ENCODE results near the gene LAMTOR3. TPM values are rescaled to one million over a fixed set of nuclear protein-coding genes. Genes with fewer than 3 reads are reported as not detected.

LAMTOR3 gene
- total and polyA plus RNA-seq, 2 experiments from 2014 or later: 40.8 to 64.5 TPM

GRCh38 chr4:99915449-99915848 lies 21.2 kb upstream of the LAMTOR3 start:
- H3K27ac ChIP-seq (ENCODE audit: low read depth): no peak overlapping the region
- no peaks in the 10 kb centered on the region for H3K4me1 Mint-ChIP-seq
- no peak overlapping the region for H2AFZ ChIP-seq
- no peak for TF ChIP-seq EZH2 (IDR thresholded peaks at IDR 0.05; ENCODE audit: low read depth, unreplicated experiment)
- TF ChIP-seq STAT1 (IDR thresholded peaks at IDR 0.05; ENCODE audit: unreplicated experiment): no peak
- no peak for TF ChIP-seq ZNF331 (CRISPR knock-in tag; IDR thresholded peaks at IDR 0.05; ENCODE audit: low read depth)
- TF ChIP-seq, protein P1, sequence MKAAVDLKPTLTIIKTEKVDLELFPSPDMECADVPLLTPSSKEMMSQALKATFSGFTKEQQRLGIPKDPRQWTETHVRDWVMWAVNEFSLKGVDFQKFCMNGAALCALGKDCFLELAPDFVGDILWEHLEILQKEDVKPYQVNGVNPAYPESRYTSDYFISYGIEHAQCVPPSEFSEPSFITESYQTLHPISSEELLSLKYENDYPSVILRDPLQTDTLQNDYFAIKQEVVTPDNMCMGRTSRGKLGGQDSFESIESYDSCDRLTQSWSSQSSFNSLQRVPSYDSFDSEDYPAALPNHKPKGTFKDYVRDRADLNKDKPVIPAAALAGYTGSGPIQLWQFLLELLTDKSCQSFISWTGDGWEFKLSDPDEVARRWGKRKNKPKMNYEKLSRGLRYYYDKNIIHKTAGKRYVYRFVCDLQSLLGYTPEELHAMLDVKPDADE (IDR thresholded peaks at IDR 0.05): no peak
- TF ChIP-seq NANOG (IDR thresholded peaks at IDR 0.05; ENCODE audit: borderline replicate concordance): no peak
- TF ChIP-seq, protein P2, sequence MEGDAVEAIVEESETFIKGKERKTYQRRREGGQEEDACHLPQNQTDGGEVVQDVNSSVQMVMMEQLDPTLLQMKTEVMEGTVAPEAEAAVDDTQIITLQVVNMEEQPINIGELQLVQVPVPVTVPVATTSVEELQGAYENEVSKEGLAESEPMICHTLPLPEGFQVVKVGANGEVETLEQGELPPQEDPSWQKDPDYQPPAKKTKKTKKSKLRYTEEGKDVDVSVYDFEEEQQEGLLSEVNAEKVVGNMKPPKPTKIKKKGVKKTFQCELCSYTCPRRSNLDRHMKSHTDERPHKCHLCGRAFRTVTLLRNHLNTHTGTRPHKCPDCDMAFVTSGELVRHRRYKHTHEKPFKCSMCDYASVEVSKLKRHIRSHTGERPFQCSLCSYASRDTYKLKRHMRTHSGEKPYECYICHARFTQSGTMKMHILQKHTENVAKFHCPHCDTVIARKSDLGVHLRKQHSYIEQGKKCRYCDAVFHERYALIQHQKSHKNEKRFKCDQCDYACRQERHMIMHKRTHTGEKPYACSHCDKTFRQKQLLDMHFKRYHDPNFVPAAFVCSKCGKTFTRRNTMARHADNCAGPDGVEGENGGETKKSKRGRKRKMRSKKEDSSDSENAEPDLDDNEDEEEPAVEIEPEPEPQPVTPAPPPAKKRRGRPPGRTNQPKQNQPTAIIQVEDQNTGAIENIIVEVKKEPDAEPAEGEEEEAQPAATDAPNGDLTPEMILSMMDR (conservative IDR thresholded peaks at IDR 0.05; ENCODE audit: low read depth in 2 of 2): no peak
- TF ChIP-seq EZH2phosphoT487 (IDR thresholded peaks at IDR 0.05; ENCODE audit: unreplicated experiment): no peak
- no peak for TF ChIP-seq CREB1 (CRISPR knock-in tag; IDR thresholded peaks at IDR 0.05; ENCODE audit: low read depth)
- TF ChIP-seq JUNB (IDR thresholded peaks at IDR 0.05; ENCODE audit: unreplicated experiment): no peak
- ATAC-seq (no peak), DNase-seq (ENCODE audit: low spot score) (no peak)
- no peaks in the 10 kb centered on the region for H3K27me3 Mint-ChIP-seq (ENCODE audit: insufficient read depth, low read depth, poor library complexity)
- H3K79me2 ChIP-seq (replicated peaks; ENCODE audit: insufficient read depth): no peaks in the 10 kb centered on the region
- no peak overlapping the region for H3K4me2 ChIP-seq
- no peak overlapping the region for H3K27ac Mint-ChIP-seq
- no peaks in the 10 kb centered on the region for H3K27me3 ChIP-seq (ENCODE audit: insufficient read depth)
- H3K9me3 Mint-ChIP-seq: no peaks in the 10 kb centered on the region
- no peak overlapping the region for H3K4me3 ChIP-seq
- H3F3A ChIP-seq (replicated peaks; ENCODE audit: low read depth): no peaks in the 10 kb centered on the region
- H3K4me3 Mint-ChIP-seq: no peak overlapping the region
- no peaks in the 10 kb centered on the region for H3K4me1 ChIP-seq (ENCODE audit: insufficient read depth)
- H3K36me3 ChIP-seq (ENCODE audit: insufficient read depth): peaks cover 12% of the 10 kb centered on the region; the same call in 1 of the 2 replicates
- H3K9me2 ChIP-seq (ENCODE audit: insufficient read depth): no peaks in the 10 kb centered on the region
- peaks cover 32% of the 10 kb centered on the region for H3K36me3 Mint-ChIP-seq (ENCODE audit: low read depth)
- H4K20me1 ChIP-seq (replicated peaks; ENCODE audit: insufficient read depth): no peaks in the 10 kb centered on the region; the same call in 1 of the 2 replicates

GRCh38 chr4:99894998-99895397 lies 771 bp upstream of the LAMTOR3 start:
- Histone ChIP-seq H4K20me1 (replicated peaks; ENCODE audit: insufficient read depth) (no peaks in the 10 kb centered on the region), H3K27me3 (ENCODE audit: insufficient read depth) (no peaks in the 10 kb centered on the region), H3K4me2 (peak overlapping the region; percentile 90), H3K4me1 (ENCODE audit: insufficient read depth) (no peaks in the 10 kb centered on the region), H3K79me2 (replicated peaks; ENCODE audit: insufficient read depth) (peaks cover 28% of the 10 kb centered on the region), H3F3A (replicated peaks; ENCODE audit: low read depth) (peaks cover 4% of the 10 kb centered on the region; the same call in 1 of the 2 replicates), H3K27ac (ENCODE audit: low read depth) (peak overlapping the region; percentile 93), H3K4me3 (peak overlapping the region; percentile 92), H3K9me2 (ENCODE audit: insufficient read depth) (no peaks in the 10 kb centered on the region), H3K36me3 (ENCODE audit: insufficient read depth) (no peaks in the 10 kb centered on the region), H2AFZ (peak overlapping the region; percentile 98; the same call in 1 of the 2 replicates)
- no peak for DNase-seq (ENCODE audit: low spot score)
- no peaks in the 10 kb centered on the region for H3K9me3 Mint-ChIP-seq
- H3K4me3 Mint-ChIP-seq: peak overlapping the region; percentile 97
- no peaks in the 10 kb centered on the region for H3K27me3 Mint-ChIP-seq (ENCODE audit: insufficient read depth, low read depth, poor library complexity)
- no peak for ATAC-seq
- peak overlapping the region; percentile 94; the same call in 1 of the 2 replicates for H3K27ac Mint-ChIP-seq
- H3K4me1 Mint-ChIP-seq: peaks cover 8% of the 10 kb centered on the region
- no peaks in the 10 kb centered on the region for H3K36me3 Mint-ChIP-seq (ENCODE audit: low read depth)
- TF ChIP-seq, protein P2 (conservative IDR thresholded peaks at IDR 0.05; ENCODE audit: low read depth in 2 of 2): no peak
- TF ChIP-seq EZH2phosphoT487 (IDR thresholded peaks at IDR 0.05; ENCODE audit: unreplicated experiment) (no peak), STAT1 (IDR thresholded peaks at IDR 0.05; ENCODE audit: unreplicated experiment) (no peak), ZNF331 (CRISPR knock-in tag; IDR thresholded peaks at IDR 0.05; ENCODE audit: low read depth) (no peak), JUNB (IDR thresholded peaks at IDR 0.05; ENCODE audit: unreplicated experiment) (no peak), CREB1 (CRISPR knock-in tag; IDR thresholded peaks at IDR 0.05; ENCODE audit: low read depth) (no peak), POLR2AphosphoS5 (IDR thresholded peaks at IDR 0.05; ENCODE audit: low read depth) (no peak), REST (IDR thresholded peaks at IDR 0.05; ENCODE audit: unreplicated experiment) (no peak), EZH2 (IDR thresholded peaks at IDR 0.05; ENCODE audit: low read depth, unreplicated experiment) (no peak), NANOG (IDR thresholded peaks at IDR 0.05; ENCODE audit: borderline replicate concordance) (no peak)
- TF ChIP-seq, protein P1 (IDR thresholded peaks at IDR 0.05): no peak

Measured in GM23338 (cell line).